Measurements from ENCODE around the gene CLEC14A. TPM values are rescaled to one million over a fixed set of nuclear protein-coding genes. Genes with fewer than 3 reads are reported as not detected.

CLEC14A gene
- total and polyA plus RNA-seq, 2 donors (not counting 1 experiment from before 2014, with no cell fraction given) = not detected

DNA sequence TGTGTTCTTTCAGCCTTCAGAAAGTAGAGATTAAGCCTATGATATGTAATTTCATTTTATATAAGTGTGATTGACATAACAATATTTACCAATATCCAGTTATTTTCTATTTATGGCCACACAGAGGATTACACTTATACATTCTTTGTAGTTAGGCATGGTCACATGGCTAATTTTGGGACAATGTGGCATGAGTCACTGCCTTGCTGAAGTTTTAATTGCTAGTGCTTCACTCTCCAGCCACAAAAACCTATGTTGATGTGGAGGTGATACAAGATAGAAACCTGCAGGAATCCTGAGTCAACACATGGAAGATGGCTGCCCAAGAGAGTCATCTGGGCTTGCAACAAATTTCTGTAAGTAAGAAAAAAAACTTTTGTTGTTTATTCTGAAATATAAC lies 17.0 kb downstream of the CLEC14A start:
- no peaks in the 10 kb centered on the region for H4K20me1 ChIP-seq (ENCODE audit: control insufficient read depth, insufficient read depth, low read length, poor library complexity, severe bottlenecking)
- H3K4me2 ChIP-seq (replicated peaks; ENCODE audit: low read depth, low read length, poor library complexity, severe bottlenecking) = no peak overlapping the region
- DNase-seq (no peak), ATAC-seq (ENCODE audit: low read depth) (no peak)
- no peak overlapping the region for H3K4me3 ChIP-seq (ENCODE audit: control extremely low read depth in 1 of 5, extremely low read depth in 1 of 5, insufficient read depth in 1 of 5, low read depth in 2 of 5, low read length in 4 of 5)
- H3K27me3 ChIP-seq (replicated peaks in 1 of 4; ENCODE audit: control extremely low read depth in 1 of 4, control insufficient read depth in 3 of 4, insufficient read depth in 4 of 4, low read length in 3 of 4) = no peaks in the 10 kb centered on the region
- Mint-ChIP-seq H3K9me3 (ENCODE audit: insufficient read depth) (no peaks in the 10 kb centered on the region), H3K4me3 (no peak overlapping the region), H3K27me3 (no peaks in the 10 kb centered on the region), H3K4me1 (no peaks in the 10 kb centered on the region), H3K27ac (no peak overlapping the region)
- no peaks in the 10 kb centered on the region for H3K36me3 ChIP-seq (replicated peaks in 1 of 2; ENCODE audit: control extremely low read depth in 1 of 2, control insufficient read depth in 1 of 2, extremely low read depth in 1 of 2, insufficient read depth in 2 of 2, low read length in 1 of 2)
- ChIA-PET CTCF (no interaction called here), POLR2A (no interaction called here)
- intact Hi-C loops (cut with micrococcal nuclease) = no loop called here
- H2AFZ ChIP-seq (ENCODE audit: insufficient read depth, low read depth, low read length, poor library complexity, severe bottlenecking) = no peak overlapping the region
- H3K4me1 ChIP-seq (ENCODE audit: control insufficient read depth in 2 of 2, insufficient read depth in 2 of 2, low read length in 2 of 2) = no peaks in the 10 kb centered on the region
- no peak overlapping the region for H3K27ac ChIP-seq (ENCODE audit: low read length in 2 of 2)
- no peak overlapping the region for H3K9ac ChIP-seq (ENCODE audit: low read length)
- no peaks in the 10 kb centered on the region for H3K9me3 ChIP-seq (ENCODE audit: control extremely low read depth in 1 of 3, control insufficient read depth in 2 of 3, insufficient read depth in 1 of 3, low read length in 2 of 3)
- H3K79me2 ChIP-seq (ENCODE audit: control insufficient read depth, insufficient read depth, low read length) = no peaks in the 10 kb centered on the region
- TF ChIP-seq EZH2 (IDR thresholded peaks at IDR 0.05; ENCODE audit: borderline replicate concordance, insufficient read depth, low read depth, low read length, poor library complexity, severe bottlenecking) (no peak), CTCF (IDR thresholded peaks at IDR 0.05) (no peak)

DNA sequence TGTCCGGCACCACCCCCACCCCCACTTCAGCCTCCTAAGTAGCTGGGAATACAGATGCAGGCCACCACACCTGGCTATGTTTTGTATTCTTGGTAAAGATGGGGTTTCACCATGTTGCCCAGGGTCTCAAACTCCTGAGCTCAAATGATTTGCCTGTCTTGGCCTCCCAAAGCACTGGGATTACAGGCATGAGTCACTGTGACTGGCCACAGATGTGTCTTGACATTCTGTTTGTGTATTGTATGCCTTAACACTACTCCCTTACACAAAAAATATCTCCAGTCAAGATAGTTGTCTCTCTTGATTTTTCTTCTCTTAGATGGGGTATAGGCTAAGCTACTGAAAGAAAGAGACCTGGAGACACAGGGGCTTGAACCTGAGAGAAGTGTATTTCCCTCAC lies 17.6 kb downstream of the CLEC14A start:
- POLR2A ChIA-PET = no interaction called here
- no CpG with 5 or more reads among the region's 1 CpG for WGBS (ENCODE audit: insufficient coverage)
- intact Hi-C loops (cut with micrococcal nuclease) = no loop called here
- TF ChIP-seq EZH2 (IDR thresholded peaks at IDR 0.05; ENCODE audit: borderline replicate concordance, insufficient read depth, low read depth, low read length, poor library complexity, severe bottlenecking) (no peak), CTCF (IDR thresholded peaks at IDR 0.05) (no peak)
- Histone ChIP-seq H3K27ac (ENCODE audit: low read length in 2 of 2) (no peak overlapping the region), H2AFZ (ENCODE audit: insufficient read depth, low read depth, low read length, poor library complexity, severe bottlenecking) (no peak overlapping the region), H3K79me2 (ENCODE audit: control insufficient read depth, insufficient read depth, low read length) (no peaks in the 10 kb centered on the region), H3K4me1 (ENCODE audit: control insufficient read depth in 2 of 2, insufficient read depth in 2 of 2, low read length in 2 of 2) (no peaks in the 10 kb centered on the region), H4K20me1 (ENCODE audit: control insufficient read depth, insufficient read depth, low read length, poor library complexity, severe bottlenecking) (no peaks in the 10 kb centered on the region), H3K36me3 (replicated peaks in 1 of 2; ENCODE audit: control extremely low read depth in 1 of 2, control insufficient read depth in 1 of 2, extremely low read depth in 1 of 2, insufficient read depth in 2 of 2, low read length in 1 of 2) (no peaks in the 10 kb centered on the region), H3K9me3 (ENCODE audit: control extremely low read depth in 1 of 3, control insufficient read depth in 2 of 3, insufficient read depth in 1 of 3, low read length in 2 of 3) (no peaks in the 10 kb centered on the region), H3K4me2 (replicated peaks; ENCODE audit: low read depth, low read length, poor library complexity, severe bottlenecking) (no peak overlapping the region), H3K27me3 (replicated peaks in 1 of 4; ENCODE audit: control extremely low read depth in 1 of 4, control insufficient read depth in 3 of 4, insufficient read depth in 4 of 4, low read length in 3 of 4) (no peaks in the 10 kb centered on the region), H3K9ac (ENCODE audit: low read length) (no peak overlapping the region), H3K4me3 (ENCODE audit: control extremely low read depth in 1 of 5, extremely low read depth in 1 of 5, insufficient read depth in 1 of 5, low read depth in 2 of 5, low read length in 4 of 5) (no peak overlapping the region)
- Mint-ChIP-seq H3K9me3 (ENCODE audit: insufficient read depth) (no peaks in the 10 kb centered on the region), H3K27me3 (no peaks in the 10 kb centered on the region), H3K27ac (no peak overlapping the region), H3K4me1 (no peaks in the 10 kb centered on the region), H3K4me3 (no peak overlapping the region)
- CTCF ChIA-PET = no interaction called here
- DNase-seq (no peak), ATAC-seq (ENCODE audit: low read depth) (no peak)
